Memory B cell (primary cell): ENCODE data around the gene CCDC70.
A peak's percentile ranks its signal among the peaks of the same experiment; 100 is the strongest.

Experiments used
- ATAC-seq: fragments of 150-1000 bp; cut with Tn5 transposase; 2 replicates; pipeline ENCODE4 v1.10.0; 2021; ENCODE audit warnings: low read depth, mild to moderate bottlenecking, moderate library complexity
- DNase-seq, 2 donors: peaks; one replicate each; pipeline ENCODE4 v3.0.0; 2022; ENCODE audit warnings: low spot score in 2 of 2
- H3K27ac Mint-ChIP-seq: one replicate; pipeline ENCODE4 v1.8.0; 2022; ENCODE audit warnings: mild to moderate bottlenecking, moderate library complexity, mixed read lengths
- H3K27me3 Mint-ChIP-seq: one replicate; pipeline ENCODE4 v1.8.0; 2022; ENCODE audit warnings: mixed read lengths
- H3K36me3 Mint-ChIP-seq: one replicate; pipeline ENCODE4 v1.8.0; 2022; ENCODE audit warnings: mild to moderate bottlenecking, mixed read lengths
- H3K4me1 Mint-ChIP-seq: one replicate; pipeline ENCODE4 v1.8.0; 2022; ENCODE audit warnings: mixed read lengths
- H3K4me3 Mint-ChIP-seq: one replicate; pipeline ENCODE4 v1.8.0; 2022; ENCODE audit warnings: mild to moderate bottlenecking, moderate library complexity, mixed read lengths
- H3K9me3 Mint-ChIP-seq: one replicate; pipeline ENCODE4 v1.8.0; 2022; ENCODE audit warnings: mixed read lengths

CCDC70 gene

DNA sequence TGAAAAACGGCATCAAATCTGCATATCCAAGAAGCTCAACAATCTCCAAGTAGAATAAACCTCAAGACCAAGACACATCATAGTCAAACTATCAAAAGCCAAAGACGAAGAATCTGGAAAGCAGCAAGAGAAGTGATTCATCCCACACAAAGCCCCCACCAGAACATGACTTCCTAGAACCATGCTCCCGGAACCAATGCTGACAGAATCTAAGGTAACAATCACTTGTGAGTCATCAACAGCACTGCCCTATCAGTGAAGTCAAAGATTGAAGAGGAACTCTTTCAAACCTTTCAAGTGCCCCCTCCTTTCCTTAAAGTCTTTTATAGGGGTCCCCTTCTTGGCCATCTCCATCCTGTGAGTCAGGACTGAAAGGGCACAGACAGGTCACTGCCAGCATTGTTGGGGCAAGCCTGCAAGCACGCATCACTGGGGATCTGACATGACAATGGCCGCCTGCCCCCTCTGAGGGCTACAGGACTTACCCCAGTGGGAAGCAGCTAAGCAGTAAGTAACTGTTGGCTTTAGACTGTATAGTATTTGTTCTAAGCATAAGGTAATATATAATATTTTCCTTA is at the start of gene CCDC70:
Gene CCDC70 (plus strand): TSS at position 247 of the 578 bp plus-strand sequence. CDS start 3,443 bp downstream, outside the sequence.
- DNase-seq (no peak), ATAC-seq (no peak)
- peaks cover 9% of the 10 kb centered on the region for H3K27me3 Mint-ChIP-seq
- no peaks in the 10 kb centered on the region for H3K9me3 Mint-ChIP-seq
- H3K27ac Mint-ChIP-seq = no peak within 1 kb of the TSS
- no peaks in the 10 kb centered on the region for H3K4me1 Mint-ChIP-seq
- H3K4me3 Mint-ChIP-seq = no peak within 1 kb of the TSS
- H3K36me3 Mint-ChIP-seq = no peaks in the 10 kb centered on the region

DNA sequence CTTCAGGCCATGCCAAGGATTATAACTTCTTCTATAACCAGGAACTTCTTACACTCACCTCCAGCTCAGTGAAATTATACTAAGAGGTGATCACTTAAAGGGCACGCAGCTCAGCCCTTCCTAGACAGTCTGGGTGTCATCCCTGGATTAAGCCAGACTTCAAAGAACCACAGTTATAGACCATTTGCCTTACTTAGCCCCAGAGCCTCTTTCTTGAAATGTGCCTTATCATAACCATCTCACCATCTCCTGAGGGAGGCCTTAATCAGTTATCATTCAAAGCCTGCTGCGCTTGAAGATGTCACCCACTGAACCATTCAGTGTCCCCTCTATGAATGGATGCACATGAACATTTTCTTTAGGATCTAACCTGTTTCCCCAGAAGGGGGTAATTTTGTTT is 47.7 kb upstream of the CCDC70 start:
- H3K4me3 Mint-ChIP-seq = no peak overlapping the region
- H3K27me3 Mint-ChIP-seq = no peaks in the 10 kb centered on the region
- no peaks in the 10 kb centered on the region for H3K9me3 Mint-ChIP-seq
- ATAC-seq = no peak
- no peak overlapping the region for H3K27ac Mint-ChIP-seq
- H3K36me3 Mint-ChIP-seq = no peaks in the 10 kb centered on the region
- peaks cover 16% of the 10 kb centered on the region for H3K4me1 Mint-ChIP-seq
- DNase-seq = no peak

DNA sequence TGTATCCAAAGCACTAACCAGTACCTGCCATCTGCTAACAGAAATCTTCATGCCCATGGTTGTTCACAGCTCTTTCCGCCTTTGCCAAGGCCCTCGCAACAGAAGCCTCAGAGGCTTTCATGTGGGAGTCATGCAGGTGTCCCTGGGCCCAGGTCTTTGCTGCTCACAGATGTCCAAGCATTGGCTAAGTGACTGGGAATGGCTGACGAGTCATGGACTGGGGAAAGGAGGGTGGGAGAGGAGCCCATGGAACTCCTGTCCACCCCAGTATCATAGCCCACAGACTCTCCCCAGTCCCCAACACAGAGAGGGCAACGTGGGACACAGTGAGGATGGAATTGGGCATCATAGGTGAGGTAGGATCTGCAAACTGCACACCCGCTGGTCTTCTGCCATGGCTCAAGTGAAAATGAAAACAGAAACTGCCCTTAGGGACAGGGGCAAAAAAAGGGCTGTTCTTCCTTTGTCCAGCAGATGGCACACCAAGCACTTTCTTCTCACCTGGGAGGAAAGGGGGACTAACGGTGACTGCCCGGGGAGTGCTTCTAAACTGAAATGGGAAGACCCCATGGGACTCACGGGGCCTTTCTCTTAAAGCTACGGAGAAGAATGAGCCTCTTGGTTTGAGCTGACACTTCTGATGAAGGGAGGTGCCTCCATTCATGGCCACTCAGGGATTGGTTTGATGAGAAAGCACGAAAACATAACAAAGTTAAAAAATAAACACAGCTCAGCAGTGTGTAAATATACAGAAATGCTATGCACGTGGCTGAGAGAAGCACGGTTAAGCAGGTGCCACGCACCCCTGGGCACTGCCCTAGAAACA is 46.7 kb upstream of the CCDC70 start:
- no peaks in the 10 kb centered on the region for H3K36me3 Mint-ChIP-seq
- H3K27me3 Mint-ChIP-seq = no peaks in the 10 kb centered on the region
- H3K4me1 Mint-ChIP-seq = peaks cover 19% of the 10 kb centered on the region
- DNase-seq = peak; percentile 78 to 81
- peak overlapping the region; percentile 48 for H3K4me3 Mint-ChIP-seq
- ATAC-seq = peak; percentile 90
- no peaks in the 10 kb centered on the region for H3K9me3 Mint-ChIP-seq
- H3K27ac Mint-ChIP-seq = no peak overlapping the region

DNA sequence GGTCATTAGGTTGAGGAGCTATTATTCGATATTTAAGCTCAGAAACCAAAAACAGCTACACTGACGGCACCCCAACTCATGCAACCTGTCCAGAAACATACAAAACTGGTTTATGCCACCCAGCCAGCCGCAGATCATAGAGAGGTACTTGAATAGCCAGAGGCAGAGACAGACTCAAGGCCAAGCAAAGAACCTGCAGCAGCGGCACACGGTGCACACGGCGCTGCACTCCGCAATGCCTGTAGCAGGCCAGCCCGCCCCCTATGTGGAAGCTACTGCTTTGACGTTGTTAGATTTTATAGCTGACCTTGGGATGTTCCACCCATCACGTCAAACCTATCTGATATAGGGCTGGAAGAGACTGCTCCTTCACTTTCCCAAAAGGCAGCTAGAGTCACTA is 45.9 kb upstream of the CCDC70 start:
- ATAC-seq = no peak
- Mint-ChIP-seq H3K36me3 (no peaks in the 10 kb centered on the region), H3K9me3 (no peaks in the 10 kb centered on the region), H3K27me3 (no peaks in the 10 kb centered on the region), H3K4me3 (no peak overlapping the region), H3K4me1 (peaks cover 24% of the 10 kb centered on the region), H3K27ac (no peak overlapping the region)
- no peak for DNase-seq

DNA sequence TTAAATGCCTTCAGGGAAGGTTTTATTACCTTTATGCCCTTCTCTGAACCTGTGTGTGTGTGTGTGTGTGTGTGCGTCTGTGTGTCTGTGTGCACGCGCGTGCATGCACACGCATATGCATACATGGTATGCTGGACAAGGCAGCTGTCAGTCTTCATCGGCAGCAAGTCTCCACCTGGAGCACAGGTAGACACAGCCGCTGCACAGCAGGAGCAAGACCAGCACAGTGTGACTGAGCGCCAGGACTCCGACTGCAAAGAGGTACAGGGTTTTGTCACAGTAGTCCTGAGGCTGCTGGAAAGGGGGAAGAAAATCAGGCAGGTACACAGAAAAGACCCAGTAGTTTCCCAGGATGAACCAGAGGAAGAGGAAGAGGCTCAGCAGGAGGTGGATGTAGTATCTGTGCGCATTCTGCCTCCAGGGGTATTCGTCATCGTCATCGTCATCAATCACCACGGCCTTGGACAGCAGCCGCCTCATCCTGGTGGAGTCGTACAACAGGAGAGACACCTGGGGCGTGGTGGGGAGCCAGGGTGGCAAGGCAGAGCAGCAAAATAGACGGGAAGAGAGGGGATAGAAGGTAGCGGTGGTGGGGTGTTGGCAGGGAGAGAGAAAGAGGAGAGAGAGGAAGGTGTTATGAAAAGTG is 45.0 kb upstream of the CCDC70 start:
- no peak for DNase-seq
- no peak overlapping the region for H3K4me3 Mint-ChIP-seq
- no peaks in the 10 kb centered on the region for H3K9me3 Mint-ChIP-seq
- peaks cover 29% of the 10 kb centered on the region for H3K4me1 Mint-ChIP-seq
- no peak overlapping the region for H3K27ac Mint-ChIP-seq
- H3K36me3 Mint-ChIP-seq = no peaks in the 10 kb centered on the region
- H3K27me3 Mint-ChIP-seq = no peaks in the 10 kb centered on the region
- no peak for ATAC-seq

DNA sequence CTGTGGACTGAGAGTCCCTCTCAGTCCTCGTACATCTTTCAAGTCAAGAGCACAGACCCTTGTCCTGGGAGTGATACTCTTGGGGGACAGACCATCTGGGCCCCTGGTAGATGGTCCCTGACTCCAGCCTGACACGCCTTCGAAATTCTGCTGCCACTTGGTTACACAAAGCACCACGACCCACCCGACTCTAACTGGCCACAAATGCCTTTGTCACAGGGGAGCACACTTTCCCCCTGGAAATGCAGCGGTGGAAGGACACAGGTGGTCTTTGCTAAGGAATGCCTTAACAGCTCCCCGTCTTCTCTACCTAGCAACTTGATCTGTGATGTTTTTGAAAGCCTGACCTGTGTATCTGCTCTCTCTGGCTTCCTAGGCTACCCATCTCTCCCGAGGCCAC is 44.1 kb upstream of the CCDC70 start:
- Mint-ChIP-seq H3K4me1 (peaks cover 33% of the 10 kb centered on the region), H3K27ac (no peak overlapping the region), H3K4me3 (no peak overlapping the region), H3K9me3 (no peaks in the 10 kb centered on the region), H3K36me3 (no peaks in the 10 kb centered on the region), H3K27me3 (no peaks in the 10 kb centered on the region)
- no peak for DNase-seq
- no peak for ATAC-seq

DNA sequence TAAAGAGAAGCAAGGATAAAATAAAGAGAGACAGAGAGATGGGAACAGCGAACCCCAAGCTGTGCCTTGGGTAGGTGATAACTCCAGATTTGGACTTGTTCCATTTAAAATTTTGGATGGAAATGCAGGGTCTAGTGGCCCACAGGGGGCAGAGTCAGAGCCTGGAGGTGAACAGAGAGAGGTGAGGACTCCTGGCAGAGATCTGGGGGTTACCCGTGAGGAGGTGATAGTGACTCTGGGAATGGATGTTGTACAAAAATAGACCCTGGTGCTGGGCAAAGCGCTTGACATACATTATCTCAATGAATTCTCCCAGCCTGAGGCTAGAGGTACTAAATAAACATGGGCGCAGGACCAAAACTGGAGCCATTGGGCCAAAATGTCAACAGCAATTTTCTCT is 43.5 kb upstream of the CCDC70 start:
- DNase-seq (no peak), ATAC-seq (no peak)
- Mint-ChIP-seq H3K27ac (no peak overlapping the region), H3K9me3 (no peaks in the 10 kb centered on the region), H3K27me3 (no peaks in the 10 kb centered on the region), H3K4me1 (peaks cover 34% of the 10 kb centered on the region), H3K36me3 (no peaks in the 10 kb centered on the region), H3K4me3 (no peak overlapping the region)

DNA sequence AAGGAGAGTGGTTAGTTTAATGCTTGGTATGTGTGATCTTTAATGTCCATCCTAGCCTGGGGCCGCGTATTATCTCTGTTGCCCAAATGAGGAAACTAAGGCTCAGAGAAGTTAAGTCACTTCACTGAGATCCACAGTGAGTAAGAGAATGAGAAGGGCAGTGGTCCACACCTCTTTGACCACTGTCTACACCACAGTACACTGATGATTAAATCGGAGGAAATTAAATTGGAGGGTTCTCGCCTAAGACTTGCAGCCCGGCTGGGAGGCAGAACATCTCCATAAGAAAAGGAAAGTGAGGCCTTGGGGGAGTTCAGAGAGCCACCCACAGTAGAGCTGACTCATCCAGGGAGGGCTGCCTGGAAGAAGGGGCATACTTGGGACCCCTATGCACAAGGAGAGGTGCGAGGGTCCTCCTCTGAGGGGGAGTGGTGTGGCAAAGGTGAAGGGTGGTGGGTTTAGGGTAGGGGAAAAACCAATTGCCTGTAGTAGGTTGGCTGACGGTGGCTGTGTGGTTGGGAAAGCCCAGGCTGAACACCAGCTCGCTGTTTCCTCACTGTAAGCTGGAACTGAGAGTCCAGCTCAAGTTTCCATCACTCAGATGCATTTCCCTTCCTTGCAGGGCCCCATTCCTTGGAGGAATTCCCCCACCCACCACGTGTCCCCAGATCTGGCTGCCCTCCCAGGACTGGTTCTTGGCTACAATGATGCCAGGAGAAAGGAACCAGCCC is 42.8 kb upstream of the CCDC70 start:
- Mint-ChIP-seq H3K27ac (no peak overlapping the region), H3K4me1 (peaks cover 34% of the 10 kb centered on the region), H3K27me3 (no peaks in the 10 kb centered on the region), H3K9me3 (no peaks in the 10 kb centered on the region), H3K4me3 (no peak overlapping the region), H3K36me3 (no peaks in the 10 kb centered on the region)
- DNase-seq (no peak), ATAC-seq (no peak)

DNA sequence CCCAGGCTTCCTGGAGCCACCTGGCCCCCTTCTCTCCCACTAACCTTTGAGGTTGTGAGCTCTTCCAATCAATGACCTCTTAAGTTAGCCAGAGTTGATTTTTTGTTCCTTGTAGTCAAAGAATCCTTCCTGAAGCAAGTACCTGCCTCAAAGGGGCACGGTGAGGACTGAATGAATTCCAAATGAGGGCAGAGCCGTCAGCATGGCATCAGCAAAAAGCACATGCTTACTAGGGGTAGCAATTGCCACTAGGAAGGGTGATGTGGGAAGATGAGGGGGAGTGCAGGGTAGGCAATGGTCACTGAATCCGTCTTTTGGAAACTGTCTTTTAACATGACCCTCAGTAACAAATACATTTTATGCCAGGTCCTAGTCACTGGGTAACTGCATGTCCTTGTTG is 42.2 kb upstream of the CCDC70 start:
- no peaks in the 10 kb centered on the region for H3K36me3 Mint-ChIP-seq
- no peaks in the 10 kb centered on the region for H3K27me3 Mint-ChIP-seq
- no peak for DNase-seq
- no peaks in the 10 kb centered on the region for H3K9me3 Mint-ChIP-seq
- ATAC-seq = no peak
- H3K27ac Mint-ChIP-seq = no peak overlapping the region
- H3K4me1 Mint-ChIP-seq = peaks cover 34% of the 10 kb centered on the region
- no peak overlapping the region for H3K4me3 Mint-ChIP-seq

DNA sequence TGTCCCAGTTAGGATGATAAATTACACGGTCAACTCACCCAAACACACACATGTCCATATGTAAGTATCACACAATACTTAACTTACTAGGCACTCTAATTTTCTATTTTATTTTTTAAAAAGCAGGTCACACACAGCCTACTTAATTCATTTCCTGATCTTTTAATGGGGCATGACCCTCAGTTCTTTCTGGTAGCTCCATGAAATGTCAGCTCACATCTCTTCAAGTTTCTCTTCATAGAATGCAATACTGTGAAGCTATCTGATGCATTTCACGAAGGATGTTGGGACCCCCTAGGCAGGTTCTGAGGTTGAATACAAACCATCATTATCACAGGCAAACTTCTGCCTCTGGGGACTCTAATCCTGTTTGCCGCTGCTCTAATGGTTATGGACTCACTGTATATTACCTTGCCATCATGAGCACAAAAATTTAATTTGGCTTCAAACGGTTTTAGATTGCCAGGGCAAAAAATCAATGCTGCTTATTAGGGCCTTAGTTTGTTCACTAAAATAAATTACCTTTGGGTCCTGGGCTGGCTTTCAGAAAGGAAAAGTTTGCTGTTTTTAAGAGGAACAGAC is 41.7 kb upstream of the CCDC70 start:
- Mint-ChIP-seq H3K4me1 (peaks cover 32% of the 10 kb centered on the region), H3K36me3 (no peaks in the 10 kb centered on the region), H3K27me3 (no peaks in the 10 kb centered on the region), H3K9me3 (no peaks in the 10 kb centered on the region), H3K27ac (no peak overlapping the region), H3K4me3 (no peak overlapping the region)
- no peak for ATAC-seq
- DNase-seq = no peak

DNA sequence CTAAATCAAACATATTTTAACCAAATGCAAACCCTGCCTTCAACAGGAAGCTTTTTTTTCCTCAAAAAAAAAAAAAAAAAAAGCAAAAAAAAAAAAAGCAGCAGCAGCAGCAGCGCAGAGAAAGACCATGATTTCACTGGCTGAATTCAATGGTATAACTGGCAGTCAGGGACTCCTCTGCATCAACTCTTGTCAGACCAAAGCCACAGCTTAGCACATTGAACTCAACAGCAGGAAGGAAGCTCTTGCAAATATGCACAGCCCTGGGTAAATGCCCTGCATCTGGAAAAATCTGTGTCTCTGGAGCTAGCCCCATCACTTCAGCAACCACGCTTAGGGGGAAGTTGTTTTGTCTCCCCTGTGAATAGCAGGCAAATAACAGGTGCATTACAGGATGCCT is 40.2 kb upstream of the CCDC70 start:
- Mint-ChIP-seq H3K36me3 (no peaks in the 10 kb centered on the region), H3K27ac (peak overlapping the region; percentile 67), H3K27me3 (no peaks in the 10 kb centered on the region), H3K9me3 (no peaks in the 10 kb centered on the region), H3K4me3 (peak overlapping the region; percentile 84), H3K4me1 (peaks cover 34% of the 10 kb centered on the region)
- peak; percentile 92 for ATAC-seq
- peak; percentile 29 to 45 for DNase-seq

DNA sequence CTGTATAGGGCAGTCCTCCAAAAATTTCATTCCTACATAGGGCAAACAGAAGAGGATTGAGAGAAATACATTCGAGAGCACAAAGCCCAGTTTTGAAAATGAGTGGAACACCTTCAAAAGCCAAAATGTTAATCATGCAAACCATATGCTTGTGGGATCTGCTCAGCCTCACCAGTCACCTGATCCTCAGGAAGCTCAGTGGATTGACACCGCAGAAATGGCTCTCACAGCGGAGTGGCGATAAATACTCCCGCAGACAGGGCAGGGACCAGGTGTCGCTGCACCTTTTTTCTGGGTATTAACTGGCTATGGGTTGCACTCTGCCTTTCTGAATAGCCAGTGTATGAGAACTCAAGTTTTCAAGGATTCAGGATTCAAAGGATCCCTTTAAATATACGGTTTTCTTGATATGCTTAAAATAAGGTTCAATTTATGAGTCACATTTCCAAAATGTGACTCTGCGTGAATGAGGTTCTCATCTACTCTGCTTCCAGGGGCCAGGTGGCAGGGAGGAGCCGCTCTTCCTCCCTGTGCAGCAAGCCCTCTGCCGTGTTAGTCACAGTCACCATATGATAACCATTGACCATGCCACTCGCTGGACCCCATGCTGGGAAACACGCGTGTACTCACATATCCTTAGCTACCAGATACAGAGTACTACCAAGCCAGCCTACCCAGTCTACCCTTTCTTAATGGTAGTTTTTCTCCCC is 39.5 kb upstream of the CCDC70 start:
- no peak for ATAC-seq
- H3K36me3 Mint-ChIP-seq = no peaks in the 10 kb centered on the region
- no peaks in the 10 kb centered on the region for H3K9me3 Mint-ChIP-seq

DNA sequence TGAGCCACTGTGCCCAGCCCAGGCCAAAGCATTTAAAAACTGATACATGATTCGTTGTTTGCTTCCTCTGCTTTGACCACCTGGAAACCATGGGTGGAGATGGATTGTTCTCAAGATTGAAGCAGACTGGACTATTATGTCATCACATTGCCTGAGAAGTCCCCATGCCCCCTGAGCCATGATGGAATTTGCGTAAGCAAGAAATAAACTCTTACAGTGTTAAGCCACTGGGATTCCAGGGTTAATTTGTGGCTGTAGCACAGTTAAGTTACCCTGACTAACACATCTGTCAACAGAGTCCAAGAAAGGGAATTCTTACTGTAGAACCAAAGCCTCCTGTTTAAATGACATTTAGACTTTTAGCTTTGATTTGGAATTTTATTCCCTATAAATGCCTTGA is 38.4 kb upstream of the CCDC70 start:
- H3K4me1 Mint-ChIP-seq = peaks cover 34% of the 10 kb centered on the region
- DNase-seq (no peak), ATAC-seq (no peak)
- H3K9me3 Mint-ChIP-seq = no peaks in the 10 kb centered on the region
- H3K27me3 Mint-ChIP-seq = no peaks in the 10 kb centered on the region
- no peaks in the 10 kb centered on the region for H3K36me3 Mint-ChIP-seq
- H3K27ac Mint-ChIP-seq = no peak overlapping the region
- no peak overlapping the region for H3K4me3 Mint-ChIP-seq

More for the DNA sequence above, 39.5 kb upstream of the CCDC70 start:
- Mint-ChIP-seq H3K27me3 (no peaks in the 10 kb centered on the region), H3K4me1 (peaks cover 34% of the 10 kb centered on the region), H3K4me3 (peak overlapping the region; percentile 84), H3K27ac (peak overlapping the region; percentile 67)
- no peak for DNase-seq
